Left ventricle myocardium inferior (tissue), 1 donor: ENCODE results near the gene MYO6. TPM values are rescaled to one million over a fixed set of nuclear protein-coding genes. Genes with fewer than 3 reads are reported as not detected.

Source experiments
- DNase-seq: peaks from one replicate; pipeline ENCODE4 v3.0.0-alpha.2; 2020
- H3K27ac ChIP-seq: fragments of 200-600 bp; replicated peaks from 2 replicates; pipeline ENCODE4 v1.8.0; 2021
- H3K27me3 ChIP-seq: fragments of 200-600 bp; 2 replicates; pipeline ENCODE4 v1.8.0; 2021; ENCODE audit warnings: low read depth
- H3K36me3 ChIP-seq: fragments of 200-600 bp; 2 replicates; pipeline ENCODE4 v1.8.0; 2021
- H3K4me1 ChIP-seq: fragments of 200-600 bp; 2 replicates; pipeline ENCODE4 v1.8.0; 2021
- H3K4me3 ChIP-seq: fragments of 200-600 bp; 2 replicates; pipeline ENCODE4 v1.8.0; 2021; ENCODE audit warnings: mild to moderate bottlenecking, moderate library complexity
- H3K9me3 ChIP-seq: fragments of 200-600 bp; replicated peaks from 2 replicates; pipeline ENCODE4 v1.8.0; 2021
- intact Hi-C: fragments of 100-400 bp; cut with micrococcal nuclease; formaldehyde crosslinking; loops from one replicate; pipeline ENCODE4 v1.11.0; 2022
- total RNA-seq: library from RNA; stranded (reverse); fragmentation: NEBNext Ultra II Directional; extraction: Animal tissue kit (Norgen Biotek cat#: 25700); gene quantifications from one replicate; pipeline ENCODE4 v1.2.1, GENCODE V29; 2021
- TF ChIP-seq, protein P1 (sequence below): fragments of 200-600 bp; IDR thresholded peaks from 2 replicates; pipeline ENCODE4 v1.8.0; 2021; ENCODE audit warnings: antibody characterized with exemption, mild to moderate bottlenecking, borderline replicate concordance
- donor health status: DM: no; HTN: yes; CAD: no; lungs with severe emphysema.

The MYO6 gene
- total RNA-seq, 1 donor from 2014 or later, result 5.0 TPM

DNA sequence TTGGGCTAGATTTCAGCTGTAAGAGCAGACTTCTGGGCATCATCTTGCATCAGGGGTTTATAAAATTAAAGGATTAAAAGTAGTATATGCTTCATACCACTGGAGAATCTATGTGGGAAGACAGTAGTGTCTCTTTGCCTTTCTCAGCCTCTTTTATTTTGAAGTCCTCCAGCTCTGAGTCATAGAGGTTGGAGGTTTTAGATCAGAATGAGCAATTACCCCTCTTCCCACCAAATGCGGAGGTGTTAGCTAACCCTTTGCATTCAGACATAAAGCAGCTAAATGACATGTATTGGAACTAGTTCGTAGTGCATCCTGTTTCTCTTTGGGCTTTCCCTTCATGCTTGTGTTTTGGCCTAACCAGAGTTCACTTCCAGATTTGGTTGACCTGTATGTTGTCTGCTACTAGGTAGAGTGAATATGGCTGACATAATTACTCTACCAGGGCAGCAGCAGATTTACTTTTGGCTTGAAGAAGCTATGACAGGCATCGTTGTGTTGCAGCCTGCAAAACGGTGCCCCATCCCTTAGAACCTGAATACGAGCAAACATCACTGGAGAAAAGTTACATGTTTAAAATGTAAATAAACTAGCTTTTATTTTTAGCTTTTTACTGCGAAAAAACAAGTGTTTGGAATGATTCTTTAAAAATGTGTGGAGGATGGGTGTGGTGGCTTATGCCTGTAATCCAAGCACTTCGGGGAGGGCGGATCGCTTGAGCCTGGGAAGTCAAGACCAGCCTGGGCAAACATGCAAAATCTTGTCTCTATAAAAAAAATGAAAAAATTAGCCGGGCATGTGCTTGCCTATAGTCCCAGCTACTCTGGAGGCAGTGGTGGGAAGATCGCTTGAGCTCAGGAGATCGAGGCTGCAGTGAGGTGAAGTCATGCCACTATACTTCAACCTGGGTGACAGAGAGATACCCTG lies 82.2 kb downstream of the MYO6 start:
- no peaks in the 10 kb centered on the region for H3K27me3 ChIP-seq
- intact Hi-C loops, result no loop called here
- TF ChIP-seq, protein P1, sequence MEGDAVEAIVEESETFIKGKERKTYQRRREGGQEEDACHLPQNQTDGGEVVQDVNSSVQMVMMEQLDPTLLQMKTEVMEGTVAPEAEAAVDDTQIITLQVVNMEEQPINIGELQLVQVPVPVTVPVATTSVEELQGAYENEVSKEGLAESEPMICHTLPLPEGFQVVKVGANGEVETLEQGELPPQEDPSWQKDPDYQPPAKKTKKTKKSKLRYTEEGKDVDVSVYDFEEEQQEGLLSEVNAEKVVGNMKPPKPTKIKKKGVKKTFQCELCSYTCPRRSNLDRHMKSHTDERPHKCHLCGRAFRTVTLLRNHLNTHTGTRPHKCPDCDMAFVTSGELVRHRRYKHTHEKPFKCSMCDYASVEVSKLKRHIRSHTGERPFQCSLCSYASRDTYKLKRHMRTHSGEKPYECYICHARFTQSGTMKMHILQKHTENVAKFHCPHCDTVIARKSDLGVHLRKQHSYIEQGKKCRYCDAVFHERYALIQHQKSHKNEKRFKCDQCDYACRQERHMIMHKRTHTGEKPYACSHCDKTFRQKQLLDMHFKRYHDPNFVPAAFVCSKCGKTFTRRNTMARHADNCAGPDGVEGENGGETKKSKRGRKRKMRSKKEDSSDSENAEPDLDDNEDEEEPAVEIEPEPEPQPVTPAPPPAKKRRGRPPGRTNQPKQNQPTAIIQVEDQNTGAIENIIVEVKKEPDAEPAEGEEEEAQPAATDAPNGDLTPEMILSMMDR, result no peak
- H3K36me3 ChIP-seq, result peaks cover 25% of the 10 kb centered on the region
- no peak overlapping the region for H3K4me3 ChIP-seq
- DNase-seq, result no peak
- H3K9me3 ChIP-seq, result no peaks in the 10 kb centered on the region
- no peaks in the 10 kb centered on the region for H3K4me1 ChIP-seq
- no peak overlapping the region for H3K27ac ChIP-seq

DNA sequence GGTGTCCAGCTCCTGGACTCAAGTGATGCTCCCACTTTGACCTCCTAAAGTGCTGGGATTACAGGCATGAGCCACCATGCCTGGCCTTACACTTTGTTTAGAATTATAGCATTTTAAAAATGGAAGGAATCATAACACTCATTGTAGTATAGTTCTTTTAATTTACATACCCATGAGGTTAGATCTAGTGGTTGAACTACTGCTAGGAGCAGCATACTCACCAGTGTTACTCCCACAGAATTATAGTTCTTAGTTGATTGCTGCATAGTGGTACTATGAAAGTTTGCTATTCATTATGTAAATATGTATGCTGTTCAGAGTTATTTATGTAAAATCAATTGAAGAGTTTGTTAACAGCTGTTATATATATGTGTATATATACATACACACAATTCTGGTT lies 85.4 kb downstream of the MYO6 start:
- intact Hi-C loops, result no loop called here
- Histone ChIP-seq H3K27ac (no peak overlapping the region), H3K4me3 (no peak overlapping the region), H3K4me1 (no peaks in the 10 kb centered on the region), H3K9me3 (no peaks in the 10 kb centered on the region), H3K36me3 (peaks cover 35% of the 10 kb centered on the region), H3K27me3 (no peaks in the 10 kb centered on the region)
- no peak for DNase-seq
- TF ChIP-seq, protein P1, result no peak

DNA sequence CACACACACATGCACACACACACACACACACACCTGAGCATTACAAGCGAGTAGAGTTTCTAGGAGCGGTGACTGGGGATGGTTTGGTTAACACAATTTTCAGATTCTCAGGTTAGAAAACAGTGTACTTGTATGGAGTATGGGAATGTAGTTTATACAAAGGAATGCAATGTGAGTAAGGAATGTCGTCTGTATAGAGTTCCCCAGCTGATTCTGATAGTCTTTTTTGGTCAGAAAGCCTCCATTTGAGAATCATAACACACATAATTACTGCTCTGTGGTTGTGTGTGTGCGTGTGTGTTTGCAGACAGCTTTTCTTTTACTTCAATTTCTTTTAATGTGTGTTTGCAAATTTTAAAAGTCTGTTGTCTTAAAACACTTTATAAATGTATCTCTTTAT lies 93.2 kb downstream of the MYO6 start:
- Histone ChIP-seq H3K27ac (peak overlapping the region; percentile 36), H3K36me3 (peaks cover 26% of the 10 kb centered on the region)
- intact Hi-C loops, result no loop called here

GRCh38 chr6:75842732-75843131 lies 93.7 kb downstream of the MYO6 start:
- no peak overlapping the region for H3K4me3 ChIP-seq
- TF ChIP-seq, protein P1, result no peak
- peaks cover 26% of the 10 kb centered on the region for H3K36me3 ChIP-seq
- H3K27me3 ChIP-seq, result no peaks in the 10 kb centered on the region
- peaks cover 8% of the 10 kb centered on the region for H3K4me1 ChIP-seq
- no peaks in the 10 kb centered on the region for H3K9me3 ChIP-seq
- intact Hi-C loops, result no loop called here
- peak overlapping the region; percentile 36 for H3K27ac ChIP-seq
- DNase-seq, result no peak

More for the DNA sequence above, 93.2 kb downstream of the MYO6 start:
- no peak overlapping the region for H3K4me3 ChIP-seq
- H3K9me3 ChIP-seq, result no peaks in the 10 kb centered on the region
- no peaks in the 10 kb centered on the region for H3K27me3 ChIP-seq
- TF ChIP-seq, protein P1, result no peak
- H3K4me1 ChIP-seq, result peaks cover 8% of the 10 kb centered on the region
- DNase-seq, result no peak

DNA sequence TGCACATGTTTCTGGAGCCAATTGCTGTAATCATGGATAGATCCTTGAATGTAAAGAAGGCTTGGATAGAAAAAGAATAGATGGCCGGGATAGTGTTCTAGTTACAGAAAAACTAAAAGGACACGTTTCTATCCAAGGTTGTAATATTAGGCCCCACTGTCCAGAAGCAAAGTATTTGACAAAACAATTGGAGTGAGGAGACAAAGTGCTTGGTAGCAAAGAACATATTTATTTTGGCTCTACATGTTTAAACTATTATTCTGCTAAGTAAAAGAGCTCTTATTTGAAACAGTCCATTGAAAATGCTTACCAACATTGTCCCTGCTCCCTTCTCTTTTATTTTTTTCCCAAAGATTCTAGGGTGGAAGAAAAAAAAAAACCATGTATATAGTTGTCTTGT lies 94.4 kb downstream of the MYO6 start:
- TF ChIP-seq, protein P1, result no peak
- no peak overlapping the region for H3K27ac ChIP-seq
- peaks cover 8% of the 10 kb centered on the region for H3K4me1 ChIP-seq
- intact Hi-C loops, result no loop called here
- no peaks in the 10 kb centered on the region for H3K9me3 ChIP-seq
- H3K36me3 ChIP-seq, result peaks cover 22% of the 10 kb centered on the region
- DNase-seq, result no peak
- no peak overlapping the region for H3K4me3 ChIP-seq
- H3K27me3 ChIP-seq, result no peaks in the 10 kb centered on the region
